ENCODE measurements around the gene CCDC27.
A peak's percentile ranks its signal among the peaks of the same experiment; 100 is the strongest.

The CCDC27 gene

GRCh38 chr1:3773572-3774275 is 21.5 kb downstream of the CCDC27 start:
- FAIRE-seq, result no peak
- DNase-seq (ENCODE audit: insufficient read length, low spot score), result no peak

GRCh38 chr1:3774276-3774945 is 22.2 kb downstream of the CCDC27 start:
- no peak for FAIRE-seq

GRCh38 chr1:3774946-3775489 is 22.8 kb downstream of the CCDC27 start:
- DNase-seq (ENCODE audit: insufficient read length, low spot score), result no peak
- no peak for FAIRE-seq

More at GRCh38 chr1:3774276-3774945, 22.2 kb downstream of the CCDC27 start:
- no peak for DNase-seq (ENCODE audit: insufficient read length, low spot score)

- FAIRE-seq, result no peak
- peak; percentile 71 for DNase-seq (ENCODE audit: insufficient read length, low spot score)
Observed at GRCh38 chr1:3775490-3776230, 23.4 kb downstream of the CCDC27 start.

- no peak for DNase-seq (ENCODE audit: insufficient read length, low spot score)
- FAIRE-seq, result no peak
Observed at GRCh38 chr1:3776231-3776961, 24.1 kb downstream of the CCDC27 start.

- FAIRE-seq (no peak), DNase-seq (ENCODE audit: insufficient read length, low spot score) (no peak)
Observed at GRCh38 chr1:3777078-3777547, 24.9 kb downstream of the CCDC27 start.

- no peak for FAIRE-seq
- no peak for DNase-seq (ENCODE audit: insufficient read length, low spot score)
Observed at GRCh38 chr1:3777647-3778589, 25.7 kb downstream of the CCDC27 start.

- DNase-seq (ENCODE audit: insufficient read length, low spot score) (no peak), FAIRE-seq (no peak)
Observed at GRCh38 chr1:3778590-3779264, 26.5 kb downstream of the CCDC27 start.

GRCh38 chr1:3779265-3779911 is 27.1 kb downstream of the CCDC27 start:
- FAIRE-seq, result no peak
- DNase-seq (ENCODE audit: insufficient read length, low spot score), result no peak

- DNase-seq (ENCODE audit: insufficient read length, low spot score) (no peak), FAIRE-seq (no peak)
Observed at GRCh38 chr1:3779912-3780416, 27.7 kb downstream of the CCDC27 start.

- FAIRE-seq, result no peak
- no peak for DNase-seq (ENCODE audit: insufficient read length, low spot score)
Observed at GRCh38 chr1:3780901-3781300, 28.7 kb downstream of the CCDC27 start.

- FAIRE-seq (no peak), DNase-seq (ENCODE audit: insufficient read length, low spot score) (no peak)
Observed at GRCh38 chr1:3783651-3784474, 31.6 kb downstream of the CCDC27 start.

GRCh38 chr1:3785045-3785444 is 32.8 kb downstream of the CCDC27 start:
- FAIRE-seq (no peak), DNase-seq (ENCODE audit: insufficient read length, low spot score) (no peak)

GRCh38 chr1:3785456-3786157 is 33.4 kb downstream of the CCDC27 start:
- FAIRE-seq (no peak), DNase-seq (ENCODE audit: insufficient read length, low spot score) (no peak)

GRCh38 chr1:3786468-3787348 is 34.5 kb downstream of the CCDC27 start:
- FAIRE-seq, result no peak

GRCh38 chr1:3787349-3787715 is 35.1 kb downstream of the CCDC27 start:
- no peak for FAIRE-seq
- no peak for DNase-seq (ENCODE audit: insufficient read length, low spot score)

More at GRCh38 chr1:3786468-3787348, 34.5 kb downstream of the CCDC27 start:
- DNase-seq (ENCODE audit: insufficient read length, low spot score), result no peak
